HG03175 (cell line): ENCODE measurements around the gene SFTPB.

ENCODE experiments used
- ATAC-seq: cut with Tn5 transposase; IDR thresholded peaks from one replicate; pipeline ENCODE4 v1.9.1; 2021; ENCODE audit warnings: mild to moderate bottlenecking, moderate library complexity; ENCODE audit not compliant: unreplicated experiment

SFTPB gene

DNA sequence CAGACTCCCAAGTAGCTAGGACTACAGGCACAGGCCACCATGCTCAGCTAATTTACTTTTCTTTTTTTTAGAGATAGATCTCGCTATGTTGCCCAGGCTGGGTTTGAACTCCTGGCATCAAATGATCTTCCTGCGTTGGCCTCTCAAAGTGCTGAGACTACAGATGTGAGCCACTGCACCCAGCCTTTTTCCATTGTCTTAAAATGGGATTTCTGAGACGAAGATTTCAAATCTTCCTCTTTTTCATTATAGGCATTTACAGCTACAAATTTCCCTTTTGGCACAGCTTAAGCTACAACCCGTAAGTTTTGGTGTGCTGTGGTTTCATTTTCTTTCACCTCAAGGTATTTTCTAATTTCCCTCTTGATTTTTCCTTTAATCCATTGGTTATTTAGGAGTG is 34.8 kb upstream of the SFTPB start:
- no peak for ATAC-seq

DNA sequence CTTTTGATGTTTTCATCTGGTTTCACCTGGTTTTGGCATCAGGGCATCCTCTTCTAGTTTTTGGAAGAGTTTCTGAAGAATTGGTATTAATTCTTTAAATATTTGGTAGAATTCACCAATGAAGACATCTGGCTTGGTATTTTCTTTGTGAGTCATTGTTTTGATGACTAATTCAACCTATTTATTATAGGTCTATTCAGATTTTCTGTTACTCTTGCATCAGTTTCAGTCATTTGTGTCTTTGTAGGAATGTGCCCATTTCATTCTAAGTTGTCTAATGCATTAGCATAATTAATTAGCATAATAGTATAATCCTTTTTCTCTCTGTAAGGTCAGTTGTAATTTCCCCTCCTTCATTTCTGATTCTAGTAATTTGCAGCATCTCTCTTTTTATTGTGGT is 34.2 kb upstream of the SFTPB start:
- ATAC-seq: no peak

DNA sequence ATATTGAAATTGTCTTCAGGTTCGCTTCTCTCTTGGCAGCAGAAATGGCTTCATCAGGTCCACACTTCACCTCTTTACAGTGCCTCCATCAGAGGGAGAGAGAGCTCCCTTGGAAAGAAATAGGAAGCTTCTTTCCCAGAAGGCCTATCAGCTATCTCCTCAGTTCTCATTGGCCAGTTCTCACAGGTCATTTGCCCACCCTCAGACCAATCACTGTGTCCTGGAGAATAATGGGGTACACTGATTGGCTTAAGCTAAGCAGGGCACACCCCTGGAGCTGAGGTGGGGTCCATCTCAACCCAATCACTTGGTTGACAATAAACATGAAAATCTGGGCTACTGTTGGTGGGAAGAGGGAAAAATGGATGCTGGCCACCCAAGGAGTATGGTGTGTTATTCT is 31.3 kb upstream of the SFTPB start:
- ATAC-seq: no peak

DNA sequence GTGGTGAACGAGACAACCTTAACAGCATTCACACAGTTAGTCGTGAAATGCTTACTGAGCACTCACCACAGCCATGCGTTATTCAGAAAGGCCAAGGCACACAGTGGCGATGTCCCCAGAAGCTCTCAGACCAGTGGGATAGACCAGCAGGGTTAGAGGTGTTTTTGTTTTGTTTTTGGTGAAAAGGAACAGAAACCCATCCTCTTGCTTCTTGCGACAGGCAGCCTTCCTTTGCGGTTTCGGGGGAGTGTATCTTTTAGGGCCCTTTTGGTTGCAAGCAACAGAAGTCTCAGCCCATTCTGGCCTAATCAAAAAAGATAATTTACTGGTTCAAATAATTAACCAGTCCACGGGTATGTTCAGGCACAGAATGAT is 30.9 kb upstream of the SFTPB start:
- ATAC-seq: no peak

DNA sequence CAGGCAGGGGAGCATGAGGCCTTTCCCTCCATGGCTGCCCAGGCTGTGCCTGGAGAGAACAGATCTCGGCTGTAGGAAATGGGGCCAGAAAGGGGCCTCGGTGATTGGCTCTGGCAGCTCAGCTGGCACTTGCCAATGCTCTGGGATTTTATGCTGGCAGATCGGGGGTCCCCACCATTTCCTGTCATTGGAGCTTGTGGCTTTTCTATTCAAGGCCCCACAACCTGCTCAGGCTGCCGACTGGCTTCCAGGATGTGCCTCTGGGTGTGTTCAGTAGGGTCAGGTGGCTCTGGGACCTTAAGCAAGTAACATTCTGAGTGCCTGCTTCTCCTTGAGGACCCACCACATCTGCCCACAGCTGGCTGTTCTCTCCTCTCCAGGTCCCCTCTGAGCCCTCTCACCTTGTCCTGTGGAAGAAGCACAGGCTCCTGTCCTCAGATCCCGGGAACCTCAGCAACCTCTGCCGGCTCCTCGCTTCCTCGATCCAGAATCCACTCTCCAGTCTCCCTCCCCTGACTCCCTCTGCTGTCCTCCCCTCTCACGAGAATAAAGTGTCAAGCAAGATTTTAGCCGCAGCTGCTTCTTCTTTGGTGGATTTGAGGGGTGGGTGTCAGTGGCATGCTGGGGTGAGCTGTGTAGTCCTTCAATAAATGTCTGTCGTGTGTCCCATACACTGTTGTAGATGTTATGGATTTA is 30.3 kb upstream of the SFTPB start:
- ATAC-seq: no peak

DNA sequence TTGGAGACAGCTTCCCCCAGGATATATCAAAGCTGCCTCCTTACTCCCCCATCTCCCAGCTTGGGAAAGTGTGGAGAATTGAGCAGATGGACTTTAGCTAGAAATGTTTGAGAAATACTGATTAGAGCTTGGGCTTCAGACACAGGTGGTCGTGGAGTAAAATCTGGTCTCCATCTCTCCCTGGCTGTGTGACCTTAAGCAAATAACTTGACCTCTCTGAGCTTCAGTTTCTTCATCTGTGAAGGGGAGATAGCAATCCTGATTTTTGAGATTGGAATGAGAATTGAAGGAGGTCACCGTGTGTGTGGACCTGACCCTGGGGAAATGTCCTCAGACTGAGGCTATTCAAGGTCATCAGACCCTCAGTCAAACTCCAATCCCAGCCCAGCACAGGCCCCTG is 29.7 kb upstream of the SFTPB start:
- ATAC-seq: no peak

DNA sequence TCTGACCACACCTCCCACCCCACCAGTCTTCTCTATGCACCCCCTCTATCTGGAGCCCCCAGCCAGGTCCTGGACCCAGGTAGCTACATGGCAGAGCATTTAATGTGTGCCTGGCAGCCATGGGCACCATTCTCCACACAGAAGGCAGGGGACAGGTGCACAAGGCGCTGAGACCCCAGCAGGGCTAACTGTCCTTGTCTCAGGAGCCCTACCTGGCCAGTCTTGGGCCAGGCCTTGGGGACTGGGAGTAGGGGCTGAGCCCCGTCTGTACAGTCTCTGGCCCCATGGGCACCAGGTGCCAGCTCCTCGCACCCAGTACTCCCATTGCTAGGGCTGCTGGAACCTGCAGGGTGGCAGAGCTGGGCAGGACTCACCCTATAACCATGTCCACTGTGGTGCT is 29.1 kb upstream of the SFTPB start:
- ATAC-seq: no peak

DNA sequence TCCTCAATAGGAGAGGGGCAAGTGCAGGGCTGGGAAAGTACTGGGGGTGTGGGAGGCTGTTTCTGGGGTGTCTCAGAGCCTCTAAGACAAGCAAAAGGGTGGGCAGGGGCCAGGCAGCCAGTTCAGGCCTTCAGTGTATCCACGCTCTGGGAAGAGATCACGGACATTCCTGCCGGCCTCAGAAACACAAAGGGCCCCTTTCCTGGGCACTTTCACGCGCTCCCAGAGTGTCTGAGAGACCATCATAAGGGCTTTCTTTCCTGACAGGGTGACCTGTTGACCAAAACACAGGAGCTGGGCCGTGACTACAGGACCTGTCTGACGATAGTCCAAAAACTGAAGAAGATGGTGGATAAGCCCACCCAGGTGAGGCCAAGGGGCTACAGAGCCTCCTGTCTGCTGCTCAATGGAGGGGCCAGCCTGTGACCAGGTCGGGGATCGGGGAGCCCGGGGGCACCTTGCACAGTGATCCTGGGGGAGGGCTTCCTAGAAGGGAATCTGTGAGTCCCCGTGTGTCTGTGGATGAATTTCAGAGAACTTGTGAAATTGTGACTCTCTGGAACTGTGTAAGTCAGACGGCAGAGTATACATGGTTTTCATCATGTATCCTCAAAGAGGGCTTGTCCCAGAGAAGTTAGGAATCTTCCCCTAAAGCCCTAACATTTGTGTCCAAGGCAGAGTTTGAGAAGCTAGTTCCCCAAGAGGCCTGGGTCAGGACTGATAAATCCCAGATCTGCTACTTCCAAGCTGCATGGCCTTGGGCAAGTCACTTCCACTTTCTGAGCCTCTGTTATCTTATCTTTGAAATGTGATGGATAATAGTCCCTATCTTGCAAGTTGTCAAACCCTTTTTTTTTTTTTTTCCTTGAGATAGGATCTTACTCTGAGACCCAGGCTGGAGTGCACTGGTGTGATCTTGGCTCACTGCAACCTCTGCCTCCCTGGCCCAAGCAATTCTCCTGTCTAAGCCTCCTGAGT is 28.0 kb upstream of the SFTPB start:
- no peak for ATAC-seq

DNA sequence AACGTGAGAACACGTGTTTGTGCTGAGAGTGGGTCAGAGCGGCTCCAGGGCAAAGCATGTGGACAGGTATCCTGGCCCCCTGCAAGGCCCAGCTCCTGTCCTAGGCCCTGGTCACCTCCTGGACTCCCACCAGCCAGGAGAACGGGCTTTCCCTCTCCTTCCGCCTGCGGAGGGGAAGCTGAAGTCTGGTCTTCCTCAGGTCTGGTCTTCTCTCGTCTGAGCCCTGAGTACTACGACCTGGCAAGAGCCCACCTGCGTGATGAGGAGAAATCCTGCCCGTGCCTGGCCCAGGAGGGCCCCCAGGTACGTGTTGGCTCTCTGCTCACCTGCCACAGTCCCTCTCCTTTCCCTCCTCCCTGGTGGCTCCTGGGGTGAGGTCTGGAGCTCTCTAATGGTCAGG is 27.1 kb upstream of the SFTPB start:
- ATAC-seq: no peak

DNA sequence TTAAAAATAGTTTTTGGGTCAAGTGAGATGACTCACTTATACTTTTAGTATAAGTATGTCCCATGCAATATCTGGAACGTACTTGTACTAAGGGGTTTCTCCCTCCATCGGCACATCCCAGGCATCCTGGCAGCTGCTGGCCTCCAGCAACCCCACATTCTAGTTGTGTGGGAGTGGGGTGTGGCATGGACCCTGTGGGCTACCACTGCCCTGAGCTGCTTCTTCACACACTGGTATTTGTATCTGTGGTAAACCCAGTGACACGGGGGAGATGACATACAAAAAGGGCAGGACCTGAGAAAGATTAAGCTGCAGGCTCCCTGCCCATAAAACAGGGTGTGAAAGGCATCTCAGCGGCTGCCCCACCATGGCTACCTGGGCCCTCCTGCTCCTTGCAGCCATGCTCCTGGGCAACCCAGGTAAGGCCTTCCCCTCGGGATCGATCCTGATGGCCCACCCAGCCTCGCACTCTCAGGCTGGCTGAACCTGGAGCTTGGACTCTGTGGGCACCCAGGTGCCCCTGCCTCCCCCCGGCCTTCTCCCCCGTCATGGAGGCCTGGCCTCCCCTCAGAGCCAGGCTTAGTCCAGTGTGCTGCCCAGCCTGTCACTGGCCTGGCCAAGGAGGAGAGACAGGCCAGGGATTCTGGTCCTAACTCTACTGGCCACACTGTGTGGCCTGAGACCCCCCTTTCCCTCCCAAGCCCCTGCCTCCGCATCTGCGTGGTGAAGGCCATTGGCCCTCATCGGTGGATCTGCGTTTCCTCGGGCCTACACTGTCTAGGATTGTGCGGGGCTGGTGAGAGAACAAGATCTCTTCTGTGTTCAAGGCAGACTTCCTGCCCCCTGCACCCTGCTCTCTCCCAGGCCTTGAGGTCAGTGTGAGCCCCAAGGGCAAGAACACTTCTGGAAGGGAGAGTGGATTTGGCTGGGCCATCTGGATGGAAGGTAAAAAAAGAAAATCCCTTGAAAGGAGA is 26.3 kb upstream of the SFTPB start, which contains the start of gene GNLY:
Gene GNLY, plus strand, starts transcription at position 307 of the 974 bp plus-strand sequence. Its CDS starts 61 bp downstream, at position 368.
- ATAC-seq: no peak

DNA sequence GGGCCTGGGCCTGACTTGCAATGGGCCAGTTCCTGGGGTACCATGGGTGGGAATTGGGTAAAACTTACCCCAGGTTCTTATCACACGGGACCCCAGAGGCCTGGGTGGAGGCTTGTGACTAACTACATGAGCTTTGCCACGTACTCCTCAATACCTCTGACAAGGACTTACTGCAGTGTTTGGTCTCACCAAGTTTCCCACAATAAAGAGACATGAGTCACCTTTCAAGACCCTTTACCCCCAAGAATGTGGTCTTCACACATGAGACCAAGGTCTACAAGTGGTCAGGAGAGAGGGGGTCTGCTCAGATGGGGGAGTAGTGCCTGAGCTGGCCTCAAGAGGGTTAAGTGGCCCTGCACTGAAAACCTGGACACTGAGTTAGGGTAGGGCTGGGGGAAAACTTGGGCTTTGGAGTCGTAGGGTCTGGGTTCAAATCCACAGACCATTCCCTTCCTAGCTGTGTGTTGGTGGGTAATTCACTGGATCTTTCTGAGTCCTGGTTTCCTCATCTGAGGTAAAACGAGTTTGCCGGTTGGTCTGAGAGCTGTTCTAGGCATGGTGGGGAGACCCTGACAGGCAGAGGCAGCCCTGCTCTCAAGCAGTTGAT is 24.1 kb upstream of the SFTPB start:
- no peak for ATAC-seq

DNA sequence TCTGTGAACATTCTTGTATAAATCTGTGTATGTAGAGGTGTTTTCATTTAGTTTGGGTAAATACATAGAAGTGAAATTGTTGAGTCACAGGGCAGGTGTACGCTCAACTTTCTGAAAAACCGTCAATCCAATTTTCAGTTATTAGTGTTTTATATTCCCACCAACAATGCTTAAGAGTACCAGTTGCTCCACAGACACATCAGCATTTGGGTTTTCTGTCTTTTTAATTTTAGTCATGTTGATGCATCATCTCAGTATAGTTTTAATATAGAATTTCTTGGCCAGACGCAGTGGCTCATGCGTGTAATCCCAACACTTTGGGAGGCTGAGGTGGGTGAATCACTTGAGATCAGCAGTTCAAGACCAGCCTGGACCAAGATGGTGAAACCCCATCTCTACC is 22.9 kb upstream of the SFTPB start:
- ATAC-seq: no peak

DNA sequence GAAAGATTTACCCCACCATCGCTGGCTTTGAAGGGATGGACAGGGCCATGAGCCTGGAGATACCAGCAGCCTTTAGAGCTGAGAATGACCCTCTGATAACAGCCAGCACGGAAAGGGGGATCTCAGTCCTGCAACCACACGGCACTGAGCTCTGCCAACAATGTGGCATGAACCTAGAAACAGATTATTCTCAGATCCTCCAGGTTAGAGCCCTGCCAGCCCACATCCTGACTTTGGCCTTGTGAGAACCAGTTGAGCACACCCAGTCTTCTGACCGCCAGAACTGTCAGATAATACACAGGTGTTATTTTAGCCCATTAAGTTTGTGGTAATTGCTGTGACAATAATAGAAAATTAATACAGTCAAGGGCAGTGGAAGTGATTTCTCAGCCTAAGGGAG is 16.8 kb upstream of the SFTPB start:
- ATAC-seq: peak; percentile 70

DNA sequence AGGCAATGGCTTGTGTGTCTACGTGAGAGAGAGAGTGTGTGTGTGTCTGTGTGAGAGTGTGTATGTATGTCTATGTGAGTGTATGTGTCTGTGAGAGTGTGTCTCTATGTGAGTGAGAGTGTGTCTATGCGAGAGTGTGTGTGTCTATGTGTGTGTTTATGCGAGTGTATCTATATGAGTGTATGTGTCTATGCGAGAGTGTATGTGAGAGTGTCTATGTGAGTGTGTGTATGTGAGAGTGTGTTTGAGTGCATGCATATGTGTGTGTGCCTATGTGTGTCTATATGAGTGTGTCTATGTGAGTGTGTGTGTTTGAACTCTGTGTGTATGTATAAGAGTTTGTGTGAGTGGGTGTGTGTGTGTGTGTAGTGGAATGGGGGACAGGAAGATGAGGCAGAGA is 16.4 kb upstream of the SFTPB start:
- ATAC-seq: peak; percentile 9

DNA sequence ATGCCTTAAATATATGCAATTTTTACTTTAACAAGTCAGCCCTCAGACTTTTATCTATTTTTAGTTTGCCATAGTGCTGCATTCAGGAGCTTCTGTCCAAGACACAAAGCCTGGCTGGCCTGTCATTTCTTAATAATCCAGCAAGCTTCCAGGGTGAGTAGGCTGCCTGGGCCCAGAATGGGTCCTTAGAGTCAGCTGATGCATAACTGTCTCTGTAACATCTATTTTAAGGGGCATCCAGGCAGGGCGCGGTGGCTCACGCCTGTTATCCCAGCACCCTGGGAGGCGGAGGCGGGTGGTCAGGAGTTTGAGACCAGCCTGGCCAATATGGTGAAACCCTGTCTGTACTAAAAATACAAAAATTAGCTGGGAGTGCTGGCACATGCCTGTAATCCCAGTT is 14.4 kb upstream of the SFTPB start:
- ATAC-seq: no peak

DNA sequence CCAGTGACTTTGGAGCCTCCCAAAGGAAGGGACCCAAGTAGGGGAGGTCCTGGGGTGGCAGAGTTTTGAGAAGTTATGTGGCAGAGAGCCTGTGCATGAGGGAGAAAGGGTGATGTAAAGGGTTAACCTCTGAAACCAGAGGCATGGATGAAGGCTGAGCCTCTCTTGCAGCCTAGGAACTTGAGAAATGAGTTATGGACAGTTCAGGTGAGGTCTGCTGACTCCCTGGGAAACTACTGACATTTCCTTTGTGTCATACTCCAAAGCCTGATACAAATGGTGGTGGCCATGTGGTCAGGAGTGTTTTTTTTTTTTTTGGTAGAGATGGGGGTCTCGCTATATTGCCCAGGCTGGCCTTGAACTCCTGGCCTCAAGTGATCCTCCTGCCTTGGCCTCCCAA is 13.8 kb upstream of the SFTPB start:
- ATAC-seq: no peak

DNA sequence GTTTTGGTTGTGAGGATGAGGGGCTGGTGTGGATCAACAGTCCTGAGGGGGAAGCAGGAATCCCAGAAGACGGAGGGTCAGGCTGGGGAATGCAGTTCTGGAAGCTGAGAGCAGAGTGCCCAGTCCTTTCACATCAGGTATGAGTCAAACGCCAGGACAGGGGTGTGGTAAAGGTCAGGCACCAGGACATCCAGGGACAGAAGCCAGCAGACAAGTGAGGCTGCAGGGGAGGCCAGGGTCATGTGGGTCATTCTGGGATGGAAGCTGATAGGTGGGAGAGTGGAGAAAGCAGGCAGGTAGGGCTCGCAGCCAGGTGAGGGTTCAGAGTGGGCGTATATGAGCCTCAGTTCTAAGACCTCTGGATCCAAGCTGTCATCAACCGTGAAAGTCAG is 13.4 kb upstream of the SFTPB start:
- no peak for ATAC-seq

DNA sequence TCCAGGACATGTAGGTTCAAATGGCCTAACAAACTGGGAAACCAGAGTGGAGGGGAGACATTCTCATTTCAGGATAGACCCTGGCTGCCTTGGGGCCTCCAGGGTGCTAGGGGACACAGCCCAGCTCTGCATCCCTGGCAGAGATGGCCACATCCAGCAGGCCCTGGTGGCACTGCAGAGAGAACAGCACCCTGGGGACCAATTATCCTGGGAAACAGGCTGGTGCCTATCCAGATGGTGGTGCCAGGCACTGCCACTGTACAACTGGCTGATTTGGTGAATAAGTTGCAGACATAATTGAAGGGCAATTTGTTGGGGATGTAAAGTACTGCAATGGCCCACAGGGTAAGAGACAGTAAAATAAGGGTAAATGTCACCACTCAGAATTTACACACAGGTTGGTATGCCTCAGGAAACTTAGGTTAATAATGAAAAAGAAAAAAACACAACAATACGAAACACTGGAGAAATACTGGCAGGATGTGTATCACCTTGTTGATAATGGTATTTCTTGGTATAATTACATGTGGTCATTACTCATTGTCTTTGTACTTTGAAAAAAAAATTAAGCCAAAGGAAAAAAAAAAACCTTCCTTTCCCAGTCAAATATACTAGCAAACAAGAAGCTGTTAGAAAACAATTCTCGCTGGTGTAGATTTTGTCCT is 12.8 kb upstream of the SFTPB start:
- ATAC-seq: no peak

DNA sequence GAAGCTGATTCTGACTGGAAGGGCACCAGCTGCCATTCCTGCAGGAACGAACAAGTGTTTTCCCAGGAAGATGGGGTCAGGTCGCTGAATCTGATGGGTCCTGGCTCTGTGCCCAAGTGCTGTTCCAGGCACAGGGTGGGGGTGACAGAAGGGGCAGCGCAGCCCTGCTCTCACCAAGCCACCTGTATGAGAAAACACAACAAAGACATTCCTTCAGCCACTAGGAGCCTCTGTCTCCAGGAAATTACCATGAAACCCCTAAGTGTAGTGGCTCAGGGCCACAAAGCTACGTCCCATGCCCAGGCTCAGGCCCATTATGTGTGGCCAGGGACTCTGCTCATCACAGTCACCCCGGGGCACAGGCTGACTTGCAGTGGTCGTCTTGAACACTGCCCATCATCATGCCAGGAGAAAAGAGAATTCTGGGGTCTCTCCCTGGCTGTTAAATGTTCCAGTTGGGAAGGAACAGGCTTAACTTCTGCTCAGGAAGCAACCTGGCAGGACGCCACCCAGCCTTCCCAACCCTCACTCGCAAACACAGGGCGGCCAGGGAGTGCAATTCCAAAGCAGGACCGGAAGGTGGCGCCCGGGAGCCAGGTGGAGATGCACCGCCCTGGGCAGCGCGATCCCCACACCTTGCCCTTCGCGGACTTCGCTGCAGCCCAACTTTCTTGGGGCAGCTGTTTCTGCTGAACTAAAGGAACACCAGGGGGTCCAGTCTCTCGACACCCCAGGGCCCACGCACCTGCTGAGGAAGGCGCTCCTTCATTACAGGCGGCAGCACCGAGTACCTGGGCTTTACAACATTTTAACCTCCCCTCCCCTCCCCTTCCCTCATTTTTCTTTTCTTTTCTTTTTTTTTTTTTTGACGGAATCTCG is 11.0 kb upstream of the SFTPB start:
- peak; percentile 86 for ATAC-seq
